ENCODE measurements around the gene HABP4. TPM values are rescaled to one million over a fixed set of nuclear protein-coding genes. Genes with fewer than 3 reads are reported as not detected.

The HABP4 gene
- total and polyA plus RNA-seq, 9 of the 15 experiments (the other 6 are each of a cell fraction or from before 2014, with no cell fraction given), result 0.38 to 2.4 (median 1.9) TPM

DNA sequence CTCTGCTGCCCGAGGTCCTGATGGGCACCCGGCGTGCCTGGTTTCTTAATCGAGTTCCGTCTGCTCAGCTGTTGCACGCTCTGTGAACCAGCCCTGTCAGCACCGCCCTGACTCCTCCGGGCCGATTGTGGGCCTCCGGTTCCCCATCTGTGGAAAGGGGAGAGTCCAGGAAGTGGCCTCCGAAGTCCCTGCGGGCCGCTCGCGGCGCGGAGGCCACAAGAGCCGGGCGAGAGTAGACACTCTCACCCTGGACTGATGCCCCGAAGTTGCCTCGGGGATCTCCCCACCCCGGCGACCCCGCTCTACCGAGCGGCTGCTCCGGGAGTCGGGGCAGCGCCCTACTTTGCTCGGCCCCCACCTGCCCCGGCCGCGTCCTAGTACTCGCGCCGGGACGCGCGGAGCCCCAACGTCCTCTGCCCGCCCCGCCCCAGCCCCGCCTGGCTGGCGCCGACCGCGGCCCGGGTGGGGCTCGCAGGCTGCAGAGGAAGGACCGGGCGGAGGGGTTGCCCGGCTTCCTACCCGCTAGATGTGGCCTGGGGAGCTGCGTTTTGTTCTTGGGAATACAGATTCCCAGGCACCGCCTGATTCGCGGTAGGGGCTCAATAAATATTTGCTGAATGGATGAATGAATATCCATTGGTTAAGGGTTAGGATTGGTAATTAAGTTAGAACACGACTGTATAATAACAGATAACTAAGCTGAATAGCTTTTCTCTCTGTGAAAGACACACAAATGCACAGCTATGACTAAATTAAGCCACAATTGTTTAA lies 30.9 kb upstream of the HABP4 start (continued):
- no peak for TF ChIP-seq PURB (CRISPR knock-in tag; IDR thresholded peaks at IDR 0.05; ENCODE audit: low read depth)
- no peak for TF ChIP-seq FOS (IDR thresholded peaks at IDR 0.05; ENCODE audit: extremely low read depth, insufficient read length)
- no peak for TF ChIP-seq ZNF778 (CRISPR knock-in tag; IDR thresholded peaks at IDR 0.05)
- TF ChIP-seq ZNF347 (CRISPR knock-in tag; IDR thresholded peaks at IDR 0.05; ENCODE audit: low read depth), result no peak
- TF ChIP-seq MCM3 (IDR thresholded peaks at IDR 0.05), result no peak
- TF ChIP-seq, protein P1, sequence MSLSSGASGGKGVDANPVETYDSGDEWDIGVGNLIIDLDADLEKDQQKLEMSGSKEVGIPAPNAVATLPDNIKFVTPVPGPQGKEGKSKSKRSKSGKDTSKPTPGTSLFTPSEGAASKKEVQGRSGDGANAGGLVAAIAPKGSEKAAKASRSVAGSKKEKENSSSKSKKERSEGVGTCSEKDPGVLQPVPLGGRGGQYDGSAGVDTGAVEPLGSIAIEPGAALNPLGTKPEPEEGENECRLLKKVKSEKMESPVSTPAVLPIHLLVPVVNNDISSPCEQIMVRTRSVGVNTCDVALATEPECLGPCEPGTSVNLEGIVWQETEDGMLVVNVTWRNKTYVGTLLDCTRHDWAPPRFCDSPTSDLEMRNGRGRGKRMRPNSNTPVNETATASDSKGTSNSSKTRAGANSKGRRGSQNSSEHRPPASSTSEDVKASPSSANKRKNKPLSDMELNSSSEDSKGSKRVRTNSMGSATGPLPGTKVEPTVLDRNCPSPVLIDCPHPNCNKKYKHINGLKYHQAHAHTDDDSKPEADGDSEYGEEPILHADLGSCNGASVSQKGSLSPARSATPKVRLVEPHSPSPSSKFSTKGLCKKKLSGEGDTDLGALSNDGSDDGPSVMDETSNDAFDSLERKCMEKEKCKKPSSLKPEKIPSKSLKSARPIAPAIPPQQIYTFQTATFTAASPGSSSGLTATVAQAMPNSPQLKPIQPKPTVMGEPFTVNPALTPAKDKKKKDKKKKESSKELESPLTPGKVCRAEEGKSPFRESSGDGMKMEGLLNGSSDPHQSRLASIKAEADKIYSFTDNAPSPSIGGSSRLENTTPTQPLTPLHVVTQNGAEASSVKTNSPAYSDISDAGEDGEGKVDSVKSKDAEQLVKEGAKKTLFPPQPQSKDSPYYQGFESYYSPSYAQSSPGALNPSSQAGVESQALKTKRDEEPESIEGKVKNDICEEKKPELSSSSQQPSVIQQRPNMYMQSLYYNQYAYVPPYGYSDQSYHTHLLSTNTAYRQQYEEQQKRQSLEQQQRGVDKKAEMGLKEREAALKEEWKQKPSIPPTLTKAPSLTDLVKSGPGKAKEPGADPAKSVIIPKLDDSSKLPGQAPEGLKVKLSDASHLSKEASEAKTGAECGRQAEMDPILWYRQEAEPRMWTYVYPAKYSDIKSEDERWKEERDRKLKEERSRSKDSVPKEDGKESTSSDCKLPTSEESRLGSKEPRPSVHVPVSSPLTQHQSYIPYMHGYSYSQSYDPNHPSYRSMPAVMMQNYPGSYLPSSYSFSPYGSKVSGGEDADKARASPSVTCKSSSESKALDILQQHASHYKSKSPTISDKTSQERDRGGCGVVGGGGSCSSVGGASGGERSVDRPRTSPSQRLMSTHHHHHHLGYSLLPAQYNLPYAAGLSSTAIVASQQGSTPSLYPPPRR (CRISPR knock-in tag; IDR thresholded peaks at IDR 0.05; ENCODE audit: borderline replicate concordance), result no peak
- TF ChIP-seq, protein P2, sequence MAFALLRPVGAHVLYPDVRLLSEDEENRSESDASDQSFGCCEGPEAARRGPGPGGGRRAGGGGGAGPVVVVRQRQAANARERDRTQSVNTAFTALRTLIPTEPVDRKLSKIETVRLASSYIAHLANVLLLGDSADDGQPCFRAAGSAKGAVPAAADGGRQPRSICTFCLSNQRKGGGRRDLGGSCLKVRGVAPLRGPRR (CRISPR knock-in tag; IDR thresholded peaks at IDR 0.05), result no peak
- no peak for TF ChIP-seq E2F3 (CRISPR knock-in tag; IDR thresholded peaks at IDR 0.05)
- TF ChIP-seq ZNF695 (CRISPR knock-in tag; IDR thresholded peaks at IDR 0.05), result no peak
- TF ChIP-seq SMAD2 (IDR thresholded peaks at IDR 0.05; ENCODE audit: low read depth, low read length), result no peak
- TF ChIP-seq, protein P3, sequence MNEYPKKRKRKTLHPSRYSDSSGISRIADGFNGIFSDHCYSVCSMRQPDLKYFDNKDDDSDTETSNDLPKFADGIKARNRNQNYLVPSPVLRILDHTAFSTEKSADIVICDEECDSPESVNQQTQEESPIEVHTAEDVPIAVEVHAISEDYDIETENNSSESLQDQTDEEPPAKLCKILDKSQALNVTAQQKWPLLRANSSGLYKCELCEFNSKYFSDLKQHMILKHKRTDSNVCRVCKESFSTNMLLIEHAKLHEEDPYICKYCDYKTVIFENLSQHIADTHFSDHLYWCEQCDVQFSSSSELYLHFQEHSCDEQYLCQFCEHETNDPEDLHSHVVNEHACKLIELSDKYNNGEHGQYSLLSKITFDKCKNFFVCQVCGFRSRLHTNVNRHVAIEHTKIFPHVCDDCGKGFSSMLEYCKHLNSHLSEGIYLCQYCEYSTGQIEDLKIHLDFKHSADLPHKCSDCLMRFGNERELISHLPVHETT (CRISPR knock-in tag; conservative IDR thresholded peaks at IDR 0.05 in 1 of 2, IDR thresholded peaks at IDR 0.05 in 1 of 2), result 0 out of 4 replicates have a peak, but pooled peaks of 1 of the 2 experiments have one; percentile 28
- TF ChIP-seq NELFE (IDR thresholded peaks at IDR 0.05; ENCODE audit: insufficient read depth, insufficient read length), result no peak
- no peak for TF ChIP-seq RBM15 (IDR thresholded peaks at IDR 0.05; ENCODE audit: insufficient read depth, low read length)
- TF ChIP-seq ESRRA (IDR thresholded peaks at IDR 0.05; ENCODE audit: borderline replicate concordance, low read depth), result peak; percentile 65
- TF ChIP-seq SETDB1 (IDR thresholded peaks at IDR 0.05; ENCODE audit: low read length), result no peak
- TF ChIP-seq ARID1B (IDR thresholded peaks at IDR 0.05), result no peak; the same call in 1 of the 2 replicates
- TF ChIP-seq PHTF2 (CRISPR knock-in tag; IDR thresholded peaks at IDR 0.05), result no peak
- 0 out of 2 replicates have a peak, but pooled peaks have one; percentile 16 for TF ChIP-seq SMARCA4 (IDR thresholded peaks at IDR 0.05)
- TF ChIP-seq HLTF (IDR thresholded peaks at IDR 0.05), result no peak
- no peak for TF ChIP-seq MEF2A (IDR thresholded peaks at IDR 0.05; ENCODE audit: control insufficient read depth, low read depth, low read length)
- TF ChIP-seq SNIP1 (IDR thresholded peaks at IDR 0.05; ENCODE audit: low read depth), result no peak
- TF ChIP-seq ZC3H11A (IDR thresholded peaks at IDR 0.05; ENCODE audit: low read depth, low read length), result no peak
- no peak for TF ChIP-seq ZNF282 (CRISPR knock-in tag; IDR thresholded peaks at IDR 0.05)
- no peak for TF ChIP-seq DDX20 (tag; IDR thresholded peaks at IDR 0.05; ENCODE audit: low read depth)
